ENCODE data around the gene NDUFB1.

The NDUFB1 gene

GRCh38 chr14:92121670-92122350, at the start of gene NDUFB1, which contains the start of gene CPSF2:
TSS of gene NDUFB1 (minus strand) at chr14:92121706. CDS start at chr14:92117637, 4,069 bp downstream.
TSS of gene CPSF2 (plus strand) at chr14:92121969. CDS start at chr14:92130985, 9,016 bp downstream.
- peak; percentile 88 for DNase-seq

GRCh38 chr14:92164958-92165357, 43.5 kb upstream of the NDUFB1 start:
- no peak for DNase-seq

- no peak for DNase-seq
Measured at GRCh38 chr14:92161521-92161920, 40.0 kb upstream of the NDUFB1 start.

GRCh38 chr14:92160619-92161018, 39.1 kb upstream of the NDUFB1 start:
- DNase-seq, result no peak

GRCh38 chr14:92154283-92154942, 32.9 kb upstream of the NDUFB1 start:
- DNase-seq, result no peak

GRCh38 chr14:92153581-92153980, 32.1 kb upstream of the NDUFB1 start:
- no peak for DNase-seq

- no peak for DNase-seq
Measured at GRCh38 chr14:92144708-92145107, 23.2 kb upstream of the NDUFB1 start.

- no peak for DNase-seq
Measured at GRCh38 chr14:92143962-92144361, 22.5 kb upstream of the NDUFB1 start.

- DNase-seq, result no peak
Measured at GRCh38 chr14:92143309-92143708, 21.8 kb upstream of the NDUFB1 start.

- no peak for DNase-seq
Measured at GRCh38 chr14:92135269-92135668, 13.8 kb upstream of the NDUFB1 start.

- DNase-seq, result no peak
Measured at GRCh38 chr14:92134456-92134855, 12.9 kb upstream of the NDUFB1 start.

- DNase-seq, result peak; percentile 3
Measured at GRCh38 chr14:92122761-92123160, 1.3 kb upstream of the NDUFB1 start.

- no peak for DNase-seq
Measured at GRCh38 chr14:92122351-92122677, 808 bp upstream of the NDUFB1 start.

- DNase-seq, result no peak
Measured at GRCh38 chr14:92121207-92121669, 268 bp downstream of the NDUFB1 start.

- DNase-seq, result no peak
Measured at GRCh38 chr14:92109490-92109889, 12.0 kb downstream of the NDUFB1 start.

GRCh38 chr14:92108345-92109254, 12.9 kb downstream of the NDUFB1 start:
- DNase-seq, result peak; percentile 4

GRCh38 chr14:92106143-92106926, 15.2 kb downstream of the NDUFB1 start, which contains the start of gene ATXN3:
TSS of gene ATXN3 (minus strand) at chr14:92106582. CDS start at chr14:92106552, 30 bp downstream.
- DNase-seq, result peak; percentile 95

- peak; percentile 24 for DNase-seq
Measured at GRCh38 chr14:92105893-92106142, 15.7 kb downstream of the NDUFB1 start.

- DNase-seq, result no peak
Measured at GRCh38 chr14:92105073-92105892, 16.2 kb downstream of the NDUFB1 start.

GRCh38 chr14:92103363-92103989, 18.0 kb downstream of the NDUFB1 start:
- no peak for DNase-seq

- DNase-seq, result no peak
Measured at GRCh38 chr14:92099802-92100201, 21.7 kb downstream of the NDUFB1 start.

Data from activated naive CD4-positive, alpha-beta T cell treated with Interleukin-2 at 50 U/mL for 16 hours (primary cell).